Natural killer cell (primary cell): ENCODE data around the gene CFAP54. TPM values are rescaled to one million over a fixed set of nuclear protein-coding genes. Genes with fewer than 3 reads are reported as not detected.
A peak's percentile ranks its signal among the peaks of the same experiment; 100 is the strongest.

Experiments
- ATAC-seq, 3 donors: fragments of 150-1000 bp in 2 of 3; fragments of 200-7000 bp in 1 of 3; cut with Tn5 transposase; 1 replicate in 1 of 3; 2 replicates in 2 of 3; pipeline ENCODE4 v1.10.0; 2021; ENCODE audit warnings: mild to moderate bottlenecking in 2 of 3, moderate library complexity in 2 of 3
- DNase-seq, 2 donors: peaks; one replicate each; pipeline versions ENCODE4 v3.0.0 to v3.0.0-alpha.2; 2013 to 2021; ENCODE audit warnings: mixed read lengths in 1 of 2
- H3K27ac ChIP-seq: one replicate; pipeline ENCODE4 v1.5.1; 2013; ENCODE audit warnings: mild to moderate bottlenecking, low read length
- H3K27me3 ChIP-seq: one replicate; pipeline ENCODE4 v1.6.1; 2013; ENCODE audit warnings: low read length; ENCODE audit not compliant: control insufficient read depth, insufficient read depth
- H3K36me3 ChIP-seq: one replicate; pipeline ENCODE4 v1.6.1; 2013; ENCODE audit warnings: low read length; ENCODE audit not compliant: control insufficient read depth, insufficient read depth
- H3K4me1 ChIP-seq: one replicate; pipeline ENCODE4 v1.6.1; 2013; ENCODE audit warnings: low read length; ENCODE audit not compliant: control insufficient read depth, insufficient read depth
- H3K4me3 ChIP-seq: one replicate; pipeline ENCODE4 v1.5.1; 2013; ENCODE audit warnings: low read length
- H3K9me3 ChIP-seq: one replicate; pipeline ENCODE4 v1.6.1; 2013; ENCODE audit warnings: low read length; ENCODE audit not compliant: control insufficient read depth, insufficient read depth
- H3K27ac Mint-ChIP-seq, 2 donors: one replicate each; pipeline ENCODE4 v1.8.0; 2022; ENCODE audit warnings: mild to moderate bottlenecking in 2 of 2, mixed read lengths in 2 of 2, moderate library complexity in 1 of 2
- H3K27me3 Mint-ChIP-seq, 2 donors: one replicate each; pipeline ENCODE4 v1.8.0; 2022; ENCODE audit warnings: low read depth in 2 of 2, mixed read lengths in 2 of 2
- H3K36me3 Mint-ChIP-seq: one replicate; pipeline ENCODE4 v1.8.0; 2022; ENCODE audit warnings: mixed read lengths
- H3K4me1 Mint-ChIP-seq, 2 donors: one replicate each; pipeline ENCODE4 v1.8.0; 2022; ENCODE audit warnings: mixed read lengths in 2 of 2
- H3K4me3 Mint-ChIP-seq: one replicate; pipeline ENCODE4 v1.8.0; 2022; ENCODE audit warnings: mild to moderate bottlenecking, moderate library complexity, mixed read lengths
- H3K9me3 Mint-ChIP-seq, 2 donors: one replicate each; pipeline ENCODE4 v1.8.0; 2022; ENCODE audit warnings: mixed read lengths in 2 of 2
- CTCF ChIP-seq: fragments of 200-600 bp; IDR thresholded peaks from one replicate; pipeline ENCODE4 v1.8.0; 2022; ENCODE audit warnings: antibody characterized with exemption
- WGBS: methylation state at CpG from one replicate; pipeline ENCODE4 v1.1.7; 2013; ENCODE audit warnings: missing lambda C conversion rate; ENCODE audit not compliant: insufficient coverage; 5-methylcytosine and 5-hydroxymethylcytosine counted together
- intact Hi-C: fragments of 100-400 bp; cut with micrococcal nuclease; formaldehyde crosslinking; loops from one replicate; pipeline ENCODE4 v1.14.2; 2022
- total RNA-seq, 4 donors: library from RNA; stranded (reverse); fragments of 120-200 nt in 1 of 4; gene quantifications; one replicate each; pipeline versions ENCODE4 v1.2.3 to v1.2.4, GENCODE V29; 2013 to 2022

Gene CFAP54
- total RNA-seq, 3 donors from 2014 or later (not counting 1 experiment from before 2014, with no cell fraction given) = 0.56 to 1.5 (median 1.2) TPM

DNA sequence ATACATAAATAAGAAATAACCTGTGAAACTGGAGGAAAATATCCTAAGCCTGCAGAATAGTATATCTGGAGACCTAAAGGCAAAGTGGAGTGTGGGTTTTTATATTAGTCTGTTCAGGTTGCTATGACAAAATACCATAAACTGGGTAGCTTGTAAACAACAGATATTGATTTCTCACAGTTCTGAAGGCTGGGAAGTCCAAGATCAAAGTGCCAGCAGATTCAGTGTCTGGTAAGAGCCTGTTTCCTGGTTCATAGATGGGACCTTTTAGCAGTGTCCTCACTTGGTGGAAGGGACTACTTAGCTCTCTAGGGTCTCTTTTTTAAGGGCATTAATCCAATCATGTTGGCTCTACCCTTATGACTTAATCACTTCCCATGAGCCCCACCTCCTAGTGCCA is 392.2 kb downstream of the CFAP54 start:
- Mint-ChIP-seq H3K27me3 (peaks cover 28 to 45% of the 10 kb centered on the region in 2 donors), H3K27ac (no peak overlapping the region), H3K4me1 (no peaks in the 10 kb centered on the region), H3K36me3 (no peaks in the 10 kb centered on the region), H3K4me3 (no peak overlapping the region), H3K9me3 (no peaks in the 10 kb centered on the region)
- no peaks in the 10 kb centered on the region for H3K27me3 ChIP-seq
- ATAC-seq = no peak
- no peaks in the 10 kb centered on the region for H3K36me3 ChIP-seq
- H3K4me3 ChIP-seq = no peak overlapping the region
- intact Hi-C loops = no loop called here
- no peak for DNase-seq
- H3K4me1 ChIP-seq = no peaks in the 10 kb centered on the region
- H3K27ac ChIP-seq = no peak overlapping the region
- no peaks in the 10 kb centered on the region for H3K9me3 ChIP-seq
- no peak for TF ChIP-seq CTCF

DNA sequence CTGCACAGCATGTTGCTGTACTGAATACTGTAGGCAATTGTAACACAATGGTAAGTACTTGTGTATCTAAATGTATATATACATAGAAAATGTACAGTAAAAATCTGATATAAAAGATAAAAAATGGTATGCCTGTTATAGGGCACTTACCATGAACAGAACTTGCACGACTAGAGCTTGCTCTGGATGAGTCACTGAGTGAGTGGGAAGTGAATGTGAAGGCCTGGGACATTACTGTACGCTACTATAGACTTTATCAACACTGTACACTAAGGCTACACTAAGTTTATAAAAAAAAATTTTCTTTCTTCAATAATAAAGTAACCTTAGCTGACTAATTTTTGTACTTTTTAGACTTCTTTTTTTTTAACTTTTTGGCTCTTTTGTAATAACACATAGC is 393.5 kb downstream of the CFAP54 start:
- Mint-ChIP-seq H3K4me1 (no peaks in the 10 kb centered on the region), H3K27ac (no peak overlapping the region), H3K4me3 (no peak overlapping the region), H3K9me3 (no peaks in the 10 kb centered on the region), H3K36me3 (no peaks in the 10 kb centered on the region), H3K27me3 (peaks cover 24 to 41% of the 10 kb centered on the region in 2 donors)
- no peak for TF ChIP-seq CTCF
- Histone ChIP-seq H3K4me1 (no peaks in the 10 kb centered on the region), H3K27me3 (no peaks in the 10 kb centered on the region), H3K9me3 (no peaks in the 10 kb centered on the region), H3K4me3 (no peak overlapping the region), H3K36me3 (no peaks in the 10 kb centered on the region), H3K27ac (no peak overlapping the region)
- intact Hi-C loops = no loop called here
- ATAC-seq (no peak), DNase-seq (no peak)
- WGBS = 79% methylated on average over 1 of the region's 2 CpGs

DNA sequence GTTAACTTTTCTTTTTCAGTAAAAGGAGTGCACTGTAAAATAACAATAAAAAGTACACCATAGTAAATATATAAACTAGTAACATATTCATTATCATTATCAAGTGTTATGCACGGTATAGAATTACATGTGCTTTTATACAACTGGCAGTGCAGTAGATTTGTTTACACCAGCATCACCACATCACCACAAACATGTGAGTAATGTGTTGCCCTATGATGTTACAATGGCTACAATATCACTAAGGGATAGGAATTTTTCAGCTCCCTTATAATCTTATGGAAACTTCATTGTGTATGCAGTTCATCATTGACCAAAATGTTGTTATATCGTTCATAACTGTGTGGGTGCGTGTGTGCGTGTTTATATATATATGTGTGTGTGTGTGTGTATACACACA is 394.2 kb downstream of the CFAP54 start:
- Mint-ChIP-seq H3K27ac (no peak overlapping the region), H3K9me3 (no peaks in the 10 kb centered on the region), H3K4me1 (no peaks in the 10 kb centered on the region), H3K4me3 (no peak overlapping the region), H3K27me3 (peaks cover 19 to 35% of the 10 kb centered on the region in 2 donors), H3K36me3 (no peaks in the 10 kb centered on the region)
- DNase-seq = no peak
- ATAC-seq = peak in 1 of 3 donors; percentile 14
- intact Hi-C loops = no loop called here
- Histone ChIP-seq H3K27me3 (no peaks in the 10 kb centered on the region), H3K4me3 (no peak overlapping the region), H3K36me3 (no peaks in the 10 kb centered on the region), H3K4me1 (no peaks in the 10 kb centered on the region), H3K27ac (no peak overlapping the region), H3K9me3 (no peaks in the 10 kb centered on the region)
- TF ChIP-seq CTCF = no peak
- no CpG with 5 or more reads among the region's 4 CpGs for WGBS

DNA sequence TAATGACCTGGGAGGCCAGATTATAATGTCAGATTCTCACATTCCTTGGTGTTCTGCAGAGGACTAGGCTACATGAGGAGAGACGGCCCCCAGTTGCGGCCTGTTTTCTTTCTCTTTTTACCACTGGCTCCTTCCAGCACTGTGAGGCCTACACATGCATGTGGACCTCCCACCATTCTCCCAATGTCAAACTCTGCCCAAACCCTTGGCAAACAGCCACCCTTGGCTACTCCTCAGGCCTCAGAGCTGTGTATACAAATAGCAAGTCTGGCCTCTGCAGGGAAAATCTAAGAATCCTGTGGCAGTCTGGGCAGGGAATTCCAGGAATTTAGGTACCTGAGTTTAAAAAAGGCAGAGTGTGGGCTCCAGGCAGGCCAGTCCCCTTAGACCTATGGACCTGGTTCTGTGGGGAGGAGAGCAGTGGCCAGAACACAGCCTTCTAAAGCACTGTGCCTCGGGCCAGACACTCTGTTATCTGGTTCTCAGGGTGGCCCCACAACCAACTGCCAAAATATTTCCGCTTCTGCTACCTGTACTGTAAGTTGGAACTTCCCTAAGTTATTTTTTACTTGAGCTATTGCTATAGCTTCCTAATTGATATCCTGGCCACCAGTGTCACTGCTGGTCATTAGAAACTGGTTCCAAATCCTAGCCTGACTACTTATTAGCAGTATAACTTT is 397.8 kb downstream of the CFAP54 start:
- DNase-seq (no peak), ATAC-seq (no peak)
- Mint-ChIP-seq H3K36me3 (no peaks in the 10 kb centered on the region), H3K4me3 (no peak overlapping the region), H3K27me3 (peaks cover 19 to 27% of the 10 kb centered on the region in 2 donors), H3K4me1 (no peaks in the 10 kb centered on the region), H3K9me3 (no peaks in the 10 kb centered on the region), H3K27ac (no peak overlapping the region)
- Histone ChIP-seq H3K9me3 (no peaks in the 10 kb centered on the region), H3K27me3 (peaks cover 5% of the 10 kb centered on the region), H3K27ac (no peak overlapping the region), H3K4me3 (no peak overlapping the region), H3K36me3 (no peaks in the 10 kb centered on the region), H3K4me1 (no peaks in the 10 kb centered on the region)
- TF ChIP-seq CTCF = no peak
- intact Hi-C loops = no loop called here
- 75% methylated on average over 4 of the region's 4 CpGs for WGBS
